ENCODE data around the gene MMP15. TPM values are rescaled to one million over a fixed set of nuclear protein-coding genes. Genes with fewer than 3 reads are reported as not detected.
"Not testable (repeated sequence)": the region's sequence is repeated elsewhere in the genome, so short reads cannot be mapped to it uniquely, and the experiment has no call there.

MMP15 gene
- total RNA-seq, 2 donors from 2014 or later, result 0.31 TPM; not detected in 1

DNA sequence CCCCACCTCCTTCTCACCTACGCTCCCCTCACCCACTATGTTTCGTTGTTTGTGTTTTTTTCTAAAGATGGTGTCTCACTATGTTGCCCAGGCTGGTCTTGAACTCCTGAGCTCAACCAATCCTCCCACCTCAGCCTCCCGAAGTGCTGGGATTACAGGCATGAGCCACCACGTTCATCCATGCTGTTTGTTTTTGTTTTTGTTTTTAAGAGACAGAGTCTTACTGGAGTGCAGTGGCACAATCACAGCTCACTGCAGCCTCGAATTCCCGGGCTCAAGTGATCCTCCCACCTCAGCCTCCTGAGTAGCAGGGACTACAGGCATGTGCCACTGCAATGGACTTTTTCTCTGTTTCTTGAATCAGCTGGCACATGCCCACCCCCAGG, 70.0 kb downstream of the MMP15 start:
- not testable (repeated sequence) for H3K36me3 Mint-ChIP-seq; DNase-seq (ENCODE audit: low spot score); H3K9me3 Mint-ChIP-seq; H3K4me3 Mint-ChIP-seq; H3K27me3 Mint-ChIP-seq; ATAC-seq
- H3K4me1 Mint-ChIP-seq (ENCODE audit: low read depth in 2 of 2), result peaks cover 9 to 13% of the 10 kb centered on the region in 2 donors
- H3K27ac Mint-ChIP-seq, result peak overlapping the region in 1 of 2 donors; percentile 5

- no peaks in the 10 kb centered on the region for H3K36me3 Mint-ChIP-seq
- no peaks in the 10 kb centered on the region for H3K9me3 Mint-ChIP-seq
- no peaks in the 10 kb centered on the region for H3K27me3 Mint-ChIP-seq
- H3K4me3 Mint-ChIP-seq, result no peak overlapping the region
- ATAC-seq (no peak), DNase-seq (ENCODE audit: low spot score) (no peak)
- H3K27ac Mint-ChIP-seq, result peak overlapping the region in 1 of 2 donors; percentile 5
- peaks cover 9 to 13% of the 10 kb centered on the region in 2 donors for H3K4me1 Mint-ChIP-seq (ENCODE audit: low read depth in 2 of 2)
These were observed 70.7 kb downstream of the MMP15 start for GRCh38 chr16:58096249-58096648.

Other genes with a start within 250 kb of the MMP15 start
- gene KIFC3, start 223.3 kb upstream of the MMP15 start, total RNA-seq, result 10 to 100 TPM in 1 of 2 donors, 1 to 10 TPM in 1; 2.5 to 10.0 TPM
- not detected for gene CNGB1, start 54.6 kb upstream of the MMP15 start, total RNA-seq
- 10 to 100 TPM in 1 of 2 donors, 1 to 10 TPM in 1; 9.6 to 10.7 TPM for gene ZNF319, start 25.1 kb upstream of the MMP15 start, total RNA-seq
- gene USB1, start 24.3 kb upstream of the MMP15 start, total RNA-seq, result 100 to 1,000 TPM in 1 of 2 donors, 10 to 100 TPM in 1; 74.3 to 124 TPM
- 10 to 100 TPM; 39.2 TPM for gene CFAP20, start 103.6 kb downstream of the MMP15 start, total RNA-seq
- 10 to 100 TPM; 72.6 to 84.5 TPM for gene CSNK2A2, start 172.4 kb downstream of the MMP15 start, total RNA-seq